HCT116 (cell line): ENCODE measurements around the gene TNRC6B. TPM values are rescaled to one million over a fixed set of nuclear protein-coding genes. Genes with fewer than 3 reads are reported as not detected.

Experiments used
- ATAC-seq: fragments of 200-7000 bp; cut with Tn5 transposase; 2 replicates; pipeline ENCODE4 v1.9.1; 2020; ENCODE audit warnings: mild to moderate bottlenecking, moderate library complexity
- BruUV-seq: library from RNA; stranded (reverse); fragments of 400-500 nt; replicated peaks from 2 replicates; lab custom pipeline; 2021; lab: Mats Ljungman, UMichigan
- CTCF ChIA-PET: fragments of 300-600 bp; sonication (Branson Sonifier 250); formaldehyde crosslinking; loops from one replicate; lab custom pipeline; 2021; ENCODE audit warnings: antibody characterized with exemption; lab: Charles Lee
- POLR2A ChIA-PET: fragments of 300-600, 350-600 bp; sonication (Branson Sonifier 250); formaldehyde crosslinking; loops from one replicate; lab custom pipeline; 2021; ENCODE audit warnings: antibody characterized with exemption; lab: Charles Lee
- RAD21 ChIA-PET, 2 experiments: fragments of 300-600 bp; sonication (Branson Sonifier 250); formaldehyde crosslinking; loops; one replicate each; lab custom pipeline; 2023; ENCODE audit warnings: low total read pairs in 2 of 2; ENCODE audit not compliant: uncharacterized antibody in 2 of 2, unreplicated experiment in 2 of 2, low non-redundant PET in 1 of 2; lab: Charles Lee
- DNase-seq: peaks from one replicate; pipeline ENCODE4 v3.0.0-alpha.2; 2010; ENCODE audit warnings: low read depth, low spot score
- H2AFZ ChIP-seq: fragments of 200-600 bp; shearing (Covaris generic), sonication (generic); 2 replicates; pipeline ENCODE4 v1.6.1; 2017; ENCODE audit warnings: low read depth, mixed run types, mixed read lengths, antibody characterized with exemption, low read length; ENCODE audit not compliant: poor library complexity, severe bottlenecking
- H3K27ac ChIP-seq: 2 replicates; pipeline ENCODE4 v1.5.1; 2012; ENCODE audit warnings: low read depth, low read length
- H3K27me3 ChIP-seq: fragments of 200-600 bp; sonication (generic); 2 replicates; pipeline ENCODE4 v1.6.1; 2016; ENCODE audit warnings: mixed run types, low read length, mixed read lengths; ENCODE audit not compliant: insufficient read depth
- H3K36me3 ChIP-seq, 2 experiments: fragments of 200-500 bp in 1 of 2; fragments of 200-600 bp in 1 of 2; sonication (Bioruptor generic) in 1 of 2; sonication (generic) in 1 of 2; 2 replicates each; pipeline versions ENCODE4 v1.5.1 to v1.6.1; 2014 to 2016; ENCODE audit warnings: low read length in 2 of 2, inconsistent platforms in 1 of 2, mixed read lengths in 1 of 2, mixed run types in 1 of 2; ENCODE audit not compliant: insufficient read depth in 2 of 2, control insufficient read depth in 1 of 2
- H3K4me1 ChIP-seq, 2 experiments: fragments of 200-600 bp in 1 of 2; sonication (generic) in 1 of 2; 2 replicates each; pipeline versions ENCODE4 v1.5.1 to v1.6.1; 2012 to 2017; ENCODE audit warnings: low read length in 2 of 2, inconsistent platforms in 1 of 2, mild to moderate bottlenecking in 1 of 2, mixed read lengths in 1 of 2, mixed run types in 1 of 2, moderate library complexity in 1 of 2; ENCODE audit not compliant: insufficient read depth in 2 of 2, control insufficient read depth in 1 of 2
- H3K4me2 ChIP-seq: fragments of 200-600 bp; sonication (generic); 2 replicates; pipeline ENCODE4 v1.6.1; 2017; ENCODE audit warnings: mixed run types, low read length, mixed read lengths
- H3K4me3 ChIP-seq, 2 experiments: fragments of 200-600 bp in 1 of 2; sonication (generic) in 1 of 2; replicated peaks in 1 of 2; 2 replicates each; pipeline ENCODE4 v1.5.1; 2011 to 2016; ENCODE audit warnings: low read length in 2 of 2, control low read depth in 1 of 2, low read depth in 1 of 2, mild to moderate bottlenecking in 1 of 2, mixed read lengths in 1 of 2, mixed run types in 1 of 2
- H3K79me2 ChIP-seq: fragments of 200-600 bp; sonication (generic); 2 replicates; pipeline ENCODE4 v1.6.1; 2017; ENCODE audit warnings: mild to moderate bottlenecking, mixed run types, low read length, moderate library complexity, mixed read lengths; ENCODE audit not compliant: insufficient read depth
- H3K9ac ChIP-seq: fragments of 200-600 bp; sonication (generic); 2 replicates; pipeline ENCODE4 v1.6.1; 2016; ENCODE audit warnings: low read length, mixed read lengths
- H3K9me2 ChIP-seq: fragments of 200-600 bp; sonication (generic), shearing (Covaris generic); 2 replicates; pipeline ENCODE4 v1.6.1; 2017; ENCODE audit warnings: mixed run types, mild to moderate bottlenecking, moderate library complexity; ENCODE audit not compliant: insufficient read depth
- H3K9me3 ChIP-seq, 2 experiments: fragments of 200-500 bp in 1 of 2; fragments of 200-600 bp in 1 of 2; sonication (Bioruptor generic) in 1 of 2; sonication (generic) in 1 of 2; 2 replicates each; pipeline ENCODE4 v1.6.1; 2014 to 2017; ENCODE audit warnings: low read length in 2 of 2, mixed read lengths in 2 of 2, inconsistent platforms in 1 of 2, low read depth in 1 of 2, mild to moderate bottlenecking in 1 of 2, mixed run types in 1 of 2, moderate library complexity in 1 of 2; ENCODE audit not compliant: control insufficient read depth in 1 of 2, insufficient read depth in 1 of 2
- H4K20me1 ChIP-seq: fragments of 200-600 bp; sonication (generic), shearing (Covaris generic); 2 replicates; pipeline ENCODE4 v1.6.1; 2017; ENCODE audit warnings: mixed run types, mild to moderate bottlenecking, moderate library complexity; ENCODE audit not compliant: insufficient read depth
- ATF3 ChIP-seq: IDR thresholded peaks from 2 replicates; pipeline ENCODE4 v1.6.1; 2012
- CEBPB ChIP-seq: IDR thresholded peaks from 2 replicates; pipeline ENCODE4 v1.6.1; 2012; ENCODE audit warnings: low read depth
- CTCF ChIP-seq, 3 experiments: fragments of 200-600 bp in 1 of 3; sonication (generic) in 1 of 3; IDR thresholded peaks in 2 of 3; conservative IDR thresholded peaks in 1 of 3; 2 replicates each; pipeline ENCODE4 v1.5.1; 2012 to 2017; ENCODE audit warnings: low read depth in 2 of 3, low read length in 2 of 3, antibody characterized with exemption in 1 of 3, borderline replicate concordance in 1 of 3, control low read depth in 1 of 3, mild to moderate bottlenecking in 1 of 3, mixed read lengths in 1 of 3, mixed run types in 1 of 3, moderate library complexity in 1 of 3; ENCODE audit not compliant: insufficient read depth in 1 of 3
- EGR1 ChIP-seq: IDR thresholded peaks from 2 replicates; pipeline ENCODE4 v1.6.1; 2012; ENCODE audit warnings: low read depth
- ELF1 ChIP-seq: IDR thresholded peaks from 2 replicates; pipeline ENCODE4 v1.6.1; 2012; ENCODE audit warnings: low read depth, borderline replicate concordance
- EZH2 ChIP-seq: fragments of 200-600 bp; sonication (generic); IDR thresholded peaks from 2 replicates; pipeline ENCODE4 v1.6.1; 2017; ENCODE audit warnings: antibody characterized with exemption, mixed run types
- EZH2phosphoT487 ChIP-seq: fragments of 200-600 bp; IDR thresholded peaks from 2 replicates; pipeline ENCODE4 v1.6.1; 2018; ENCODE audit warnings: antibody characterized with exemption, borderline replicate concordance
- FOSL1 ChIP-seq: IDR thresholded peaks from 2 replicates; pipeline ENCODE4 v1.6.1; 2012; ENCODE audit warnings: low read depth
- JUND ChIP-seq: IDR thresholded peaks from 2 replicates; pipeline ENCODE4 v1.6.1; 2012
- MAX ChIP-seq: IDR thresholded peaks from 2 replicates; pipeline ENCODE4 v1.6.1; 2012
- POLR2AphosphoS5 ChIP-seq: IDR thresholded peaks from 2 replicates; pipeline ENCODE4 v1.6.1; 2011; ENCODE audit warnings: mild to moderate bottlenecking, low read depth, low read length, moderate library complexity
- RAD21 ChIP-seq: IDR thresholded peaks from 2 replicates; pipeline ENCODE4 v1.6.1; 2012; ENCODE audit warnings: low read depth, mild to moderate bottlenecking
- SIN3A ChIP-seq: IDR thresholded peaks from 2 replicates; pipeline ENCODE4 v1.6.1; 2012; ENCODE audit warnings: low read depth
- SP1 ChIP-seq: IDR thresholded peaks from 2 replicates; pipeline ENCODE4 v1.6.1; 2012; ENCODE audit warnings: low read depth
- TCF7L2 ChIP-seq: IDR thresholded peaks from 2 replicates; pipeline ENCODE4 v1.7.0; 2011; ENCODE audit warnings: borderline replicate concordance, inconsistent platforms; ENCODE audit not compliant: insufficient read depth, insufficient read length; ENCODE audit errors: extremely low read depth
- YY1 ChIP-seq: IDR thresholded peaks from 2 replicates; pipeline ENCODE4 v1.6.1; 2011; ENCODE audit warnings: low read length, low read depth, moderate library complexity, mild to moderate bottlenecking; ENCODE audit not compliant: insufficient replicate concordance; ENCODE audit errors: extremely low read depth
- ZBTB33 ChIP-seq: IDR thresholded peaks from 2 replicates; pipeline ENCODE4 v1.6.1; 2011; ENCODE audit warnings: mild to moderate bottlenecking, low read length, moderate library complexity; ENCODE audit not compliant: insufficient replicate concordance; ENCODE audit errors: extremely low read depth
- ZFX ChIP-seq: fragments of 450-650 bp; IDR thresholded peaks from 2 replicates; pipeline ENCODE4 v1.6.1; 2017
- ZNF274 ChIP-seq: fragments of 200-500 bp; sonication (Bioruptor generic); IDR thresholded peaks from 2 replicates; pipeline ENCODE4 v1.6.1; 2014; ENCODE audit warnings: mild to moderate bottlenecking, low read depth, low read length, inconsistent platforms
- intact Hi-C: fragments of 100-400 bp; cut with micrococcal nuclease; formaldehyde crosslinking; loops from 2 replicates; pipeline ENCODE4 v1.10.0; 2022
- total RNA-seq: library from RNA; stranded (reverse); gene quantifications from one replicate; pipeline ENCODE4 v1.2.1, GENCODE V29; 2021; ENCODE audit not compliant: unreplicated experiment

The TNRC6B gene
- total RNA-seq, 1 experiment from 2014 or later: 29.8 TPM

GRCh38 chr22:40250608-40251007, 72.9 kb downstream of the TNRC6B start:
- no peaks in the 10 kb centered on the region for H3K9me2 ChIP-seq
- no peak overlapping the region for H3K27ac ChIP-seq
- no peak for DNase-seq
- no peak overlapping the region for H3K4me2 ChIP-seq
- no peak overlapping the region for H2AFZ ChIP-seq
- H4K20me1 ChIP-seq: no peaks in the 10 kb centered on the region
- peaks cover 3 to 6% of the 10 kb centered on the region in 2 experiments; a peak in 2 of 4 replicates for H3K4me1 ChIP-seq
- H3K36me3 ChIP-seq: no peaks in the 10 kb centered on the region
- no peak overlapping the region for H3K9ac ChIP-seq
- no TSS peak for BruUV-seq
- POLR2A ChIA-PET: no interaction called here
- no peak for TF ChIP-seq CEBPB
- TF ChIP-seq ZBTB33: no peak
- TF ChIP-seq JUND: no peak
- no peak for TF ChIP-seq ATF3
- no peak for TF ChIP-seq RAD21
- no peak for TF ChIP-seq ZFX
- no peak for TF ChIP-seq CTCF (IDR thresholded peaks at IDR 0.05 in 2 of 3, conservative IDR thresholded peaks at IDR 0.05 in 1 of 3; ENCODE audit: borderline replicate concordance in 1 of 3, insufficient read depth in 1 of 3, low read depth in 2 of 3, low read length in 2 of 3)
- TF ChIP-seq SIN3A: no peak
- TF ChIP-seq EZH2phosphoT487: no peak
- TF ChIP-seq ZNF274: no peak
- no peak for TF ChIP-seq EGR1
- TF ChIP-seq EZH2: no peak
- no peak for TF ChIP-seq MAX
- no peak for TF ChIP-seq POLR2AphosphoS5
- no peak for TF ChIP-seq YY1
- no peak for TF ChIP-seq ELF1
- no peak for TF ChIP-seq SP1
- TF ChIP-seq FOSL1: no peak
- TF ChIP-seq TCF7L2: no peak
- TF ChIP-seq, all 23 proteins: peak for 0
- H3K79me2 ChIP-seq: no peaks in the 10 kb centered on the region
- no peak for ATAC-seq
- H3K4me3 ChIP-seq: no peak overlapping the region
- ChIA-PET CTCF (no interaction called here), RAD21 (no interaction called here)
- H3K9me3 ChIP-seq: no peaks in the 10 kb centered on the region
- intact Hi-C loops: no loop called here
- H3K27me3 ChIP-seq: no peaks in the 10 kb centered on the region
